ENCODE measurements around the gene NT5DC4. TPM values are rescaled to one million over a fixed set of nuclear protein-coding genes. Genes with fewer than 3 reads are reported as not detected.

The NT5DC4 gene
- total and polyA plus RNA-seq, 2 of the 8 experiments (the other 6 are each of a cell fraction or from before 2014, with no cell fraction given) = not detected

DNA sequence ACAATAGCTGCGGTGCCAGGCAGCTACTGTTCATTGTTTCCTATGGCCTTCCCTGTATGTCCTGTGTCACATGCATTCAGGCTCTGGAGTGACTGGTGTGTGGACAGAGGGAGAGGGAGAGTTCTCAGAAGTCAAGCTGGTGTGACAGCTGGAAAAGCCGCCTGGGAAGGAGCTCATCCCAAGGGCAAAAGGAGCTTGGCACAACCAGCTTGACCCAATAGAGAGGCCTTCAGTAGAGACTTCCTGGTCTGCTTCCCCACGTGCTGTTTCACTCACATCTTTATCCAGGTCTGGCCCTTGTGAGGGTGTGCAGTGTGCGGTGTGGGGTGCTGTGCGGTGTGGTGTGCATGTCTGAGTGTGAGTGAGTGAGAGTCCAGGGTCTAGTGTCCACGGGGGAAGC lies 11.1 kb upstream of the NT5DC4 start:
- Histone ChIP-seq H3K27ac (ENCODE audit: low read depth, low read length) (no peak overlapping the region), H2BK120ac (replicated peaks; ENCODE audit: low read depth, low read length) (no peak overlapping the region), H3K14ac (ENCODE audit: insufficient read length) (no peak overlapping the region), H2BK15ac (ENCODE audit: low read length) (no peak overlapping the region), H3K27me3 (replicated peaks in 1 of 4; ENCODE audit: control insufficient read depth in 3 of 4, extremely low read depth in 1 of 4, insufficient read depth in 3 of 4, low read length in 3 of 4) (no peaks in the 10 kb centered on the region), H2AK5ac (ENCODE audit: low read depth, low read length) (no peak overlapping the region), H2BK20ac (ENCODE audit: low read length) (no peak overlapping the region), H4K5ac (ENCODE audit: insufficient read length, low read depth, low read length) (no peak overlapping the region), H4K8ac (ENCODE audit: extremely low read depth, insufficient read depth, low read length) (no peak overlapping the region), H3K4ac (replicated peaks; ENCODE audit: insufficient read length, low read depth, low read length) (no peak overlapping the region), H3K23me2 (ENCODE audit: low read depth, low read length) (no peaks in the 10 kb centered on the region), H2AFZ (ENCODE audit: low read length) (no peak overlapping the region), H3K79me2 (ENCODE audit: control insufficient read depth in 1 of 2, insufficient read depth in 2 of 2, low read length in 2 of 2) (no peaks in the 10 kb centered on the region), H3K79me1 (ENCODE audit: low read depth, low read length) (no peaks in the 10 kb centered on the region), H4K20me1 (replicated peaks in 1 of 2; ENCODE audit: control insufficient read depth in 1 of 2, insufficient read depth in 2 of 2, low read length in 2 of 2) (no peaks in the 10 kb centered on the region), H3K4me2 (ENCODE audit: insufficient read depth in 1 of 2, low read depth in 2 of 2, low read length in 2 of 2) (no peak overlapping the region), H3K9me3 (ENCODE audit: insufficient read depth in 2 of 2, low read depth in 1 of 2, low read length in 1 of 2) (no peaks in the 10 kb centered on the region), H3K36me3 (ENCODE audit: control insufficient read depth in 2 of 4, insufficient read depth in 4 of 4, low read length in 3 of 4) (no peaks in the 10 kb centered on the region), H3K4me1 (replicated peaks in 1 of 4; ENCODE audit: control insufficient read depth in 3 of 4, insufficient read depth in 4 of 4, low read length in 3 of 4) (no peaks in the 10 kb centered on the region; a peak in 1 of 7 replicates), H3K56ac (replicated peaks; ENCODE audit: insufficient read length, low read depth, low read length) (no peak overlapping the region), H4K91ac (replicated peaks; ENCODE audit: insufficient read length, low read length) (peak overlapping the region; percentile 61), H2BK12ac (ENCODE audit: low read depth, low read length) (no peak overlapping the region), H2BK5ac (ENCODE audit: low read depth, low read length) (no peak overlapping the region), H3K23ac (ENCODE audit: insufficient read length) (no peak overlapping the region), H3K18ac (ENCODE audit: extremely low read depth, low read length) (no peak overlapping the region), H3K9ac (replicated peaks in 1 of 4; ENCODE audit: extremely low read depth in 1 of 4, low read depth in 3 of 4, low read length in 3 of 4) (no peak overlapping the region), H3K4me3 (ENCODE audit: extremely low read depth in 1 of 4, insufficient read depth in 2 of 4, low read depth in 3 of 4, low read length in 4 of 4) (no peak overlapping the region)
- FAIRE-seq = no peak
- CTCF ChIA-PET (ENCODE audit: partially characterized antibody) = interaction anchor here (1.0 to 3.8 kb wide), 3 partner anchors 17 to 83 kb away, joined by 4 to 15 read pairs (median 6); no protein-coding TSS in a partner anchor
- POLR2A ChIA-PET (ENCODE audit: partially characterized antibody) = interaction anchor here (0.6 to 1.0 kb wide), 4 partner anchors 45 to 95 kb away, joined by 3 to 6 read pairs (median 4); no protein-coding TSS in a partner anchor
- DNase-seq (ENCODE audit: low read depth in 1 of 2, low spot score in 2 of 2) = peak in 1 of 2 experiments; percentile 20
- 85% methylated on average over 6 of the region's 6 CpGs; no CpG with 5 or more reads in 1 of the 2 experiments for WGBS, 2 experiments (ENCODE audit: extremely low coverage in 1 of 2, insufficient coverage in 1 of 2, insufficient read length in 1 of 2, insufficient replicate concordance in 2 of 2, low coverage in 1 of 2, low lambda C conversion rate in 2 of 2, missing lambda C conversion rate in 1 of 2)
- TF ChIP-seq CHD2 (IDR thresholded peaks at IDR 0.05; ENCODE audit: low read length) = no peak
- no peak for TF ChIP-seq RAD21 (IDR thresholded peaks at IDR 0.05 in 1 of 2, conservative IDR thresholded peaks at IDR 0.05 in 1 of 2; ENCODE audit: low read depth in 2 of 2, low read length in 2 of 2)
- no peak for TF ChIP-seq POU5F1 (IDR thresholded peaks at IDR 0.05; ENCODE audit: low read depth, low read length)
- TF ChIP-seq EGR1 (IDR thresholded peaks at IDR 0.05; ENCODE audit: borderline replicate concordance, low read depth, low read length) = no peak
- no peak for TF ChIP-seq KDM1A (IDR thresholded peaks at IDR 0.05; ENCODE audit: borderline replicate concordance, low read length)

Measured in H1 (cell line).